DND-41 (cell line): ENCODE measurements around the gene GABBR2.

ENCODE experiments used
- ATAC-seq: fragments of 200-7000 bp; cut with Tn5 transposase; 3 replicates; pipeline ENCODE4 v1.9.1; 2021; ENCODE audit warnings: low read depth; ENCODE audit not compliant: insufficient read depth
- DNase-seq: peaks from one replicate; pipeline ENCODE4 v3.0.0-alpha.2; 2020
- H2AFZ ChIP-seq: 2 replicates; pipeline ENCODE4 v1.6.0; 2012; ENCODE audit warnings: low read depth, low read length
- H3K27ac ChIP-seq: 2 replicates; pipeline ENCODE4 v1.5.1; 2012; ENCODE audit warnings: low read length, inconsistent platforms
- H3K27me3 ChIP-seq: fragments of 200-600 bp; sonication (generic); 2 replicates; pipeline ENCODE4 v1.6.0; 2012; ENCODE audit warnings: low read length, mild to moderate bottlenecking, inconsistent platforms; ENCODE audit not compliant: insufficient read depth, poor library complexity
- H3K36me3 ChIP-seq: 2 replicates; pipeline ENCODE4 v1.5.1; 2012; ENCODE audit warnings: low read length, inconsistent platforms; ENCODE audit not compliant: insufficient read depth
- H3K4me1 ChIP-seq: 2 replicates; pipeline ENCODE4 v1.5.1; 2012; ENCODE audit warnings: mild to moderate bottlenecking, low read length; ENCODE audit not compliant: insufficient read depth
- H3K4me2 ChIP-seq: 2 replicates; pipeline ENCODE4 v1.6.0; 2012; ENCODE audit warnings: mild to moderate bottlenecking, moderate library complexity, low read length, inconsistent platforms; ENCODE audit not compliant: insufficient read depth
- H3K4me3 ChIP-seq, 2 experiments: fragments of 200-600 bp in 1 of 2; shearing (Covaris generic) in 1 of 2; 2 replicates each; pipeline ENCODE4 v1.5.1; 2012 to 2016; ENCODE audit warnings: inconsistent platforms in 2 of 2, low read length in 2 of 2, mild to moderate bottlenecking in 2 of 2, low read depth in 1 of 2, moderate library complexity in 1 of 2
- H3K79me2 ChIP-seq: 2 replicates; pipeline ENCODE4 v1.6.0; 2012; ENCODE audit warnings: low read length, inconsistent platforms; ENCODE audit not compliant: insufficient read depth
- H3K9ac ChIP-seq: 2 replicates; pipeline ENCODE4 v1.6.0; 2012; ENCODE audit warnings: low read depth, mild to moderate bottlenecking, inconsistent platforms, low read length, moderate library complexity
- H3K9me3 ChIP-seq: 2 replicates; pipeline ENCODE4 v1.5.1; 2012; ENCODE audit warnings: low read length, moderate library complexity, mild to moderate bottlenecking, inconsistent platforms; ENCODE audit not compliant: insufficient read depth, severe bottlenecking
- H4K20me1 ChIP-seq: 2 replicates; pipeline ENCODE4 v1.6.0; 2012; ENCODE audit warnings: low read length; ENCODE audit not compliant: insufficient read depth
- EZH2 ChIP-seq: IDR thresholded peaks from 3 replicates; pipeline ENCODE4 v1.6.1; 2012; ENCODE audit warnings: borderline replicate concordance, low read depth, mild to moderate bottlenecking, moderate library complexity, low read length, inconsistent platforms; ENCODE audit not compliant: severe bottlenecking
- TF ChIP-seq, protein P1 (sequence below): IDR thresholded peaks from 2 replicates; pipeline ENCODE4 v1.5.1; 2012; ENCODE audit warnings: borderline replicate concordance, low read length, moderate library complexity, mild to moderate bottlenecking; ENCODE audit not compliant: poor library complexity, severe bottlenecking; ENCODE audit errors: extremely low read depth

GABBR2 gene

DNA sequence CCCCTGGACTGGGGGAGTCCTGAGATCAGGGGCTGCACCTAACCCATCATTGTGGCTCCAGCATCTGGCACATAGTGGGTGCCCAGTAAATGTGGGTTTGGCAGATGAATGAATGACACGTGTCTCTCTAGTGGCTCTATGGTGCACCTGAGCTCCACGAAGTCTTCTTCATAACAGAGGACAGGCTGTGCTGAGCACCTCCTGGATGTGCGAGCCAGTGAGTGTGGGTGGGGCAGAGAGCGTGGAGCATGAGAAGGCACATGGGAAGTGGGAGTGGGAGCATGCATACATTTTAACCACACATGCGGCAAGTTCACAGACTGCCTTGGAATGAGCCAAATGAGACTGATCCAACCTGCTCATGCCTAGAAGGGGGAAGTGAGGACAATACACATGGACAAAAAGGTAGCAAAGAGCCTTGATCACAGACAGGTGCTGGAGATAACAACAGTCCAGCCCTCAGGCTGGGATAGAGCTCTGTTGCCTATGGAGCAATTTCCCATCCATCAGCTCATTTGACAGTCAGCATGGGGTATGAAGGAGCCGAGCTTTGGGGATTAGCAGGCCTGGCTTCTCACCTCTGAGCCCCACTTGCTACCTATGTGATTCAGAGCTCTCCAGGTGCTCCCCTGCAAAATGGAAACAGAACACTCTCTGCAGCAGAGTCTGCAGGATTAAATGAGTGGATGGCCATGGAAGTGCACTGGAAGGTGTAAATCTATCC lies 377.0 kb downstream of the GABBR2 start:
- Histone ChIP-seq H3K9ac (no peak overlapping the region), H3K27me3 (no peaks in the 10 kb centered on the region), H3K79me2 (no peaks in the 10 kb centered on the region), H2AFZ (no peak overlapping the region), H3K36me3 (no peaks in the 10 kb centered on the region), H3K9me3 (no peaks in the 10 kb centered on the region), H3K27ac (no peak overlapping the region), H3K4me3 (no peak overlapping the region), H3K4me2 (no peak overlapping the region), H4K20me1 (no peaks in the 10 kb centered on the region), H3K4me1 (no peaks in the 10 kb centered on the region)
- no peak for TF ChIP-seq EZH2
- TF ChIP-seq, protein P1, sequence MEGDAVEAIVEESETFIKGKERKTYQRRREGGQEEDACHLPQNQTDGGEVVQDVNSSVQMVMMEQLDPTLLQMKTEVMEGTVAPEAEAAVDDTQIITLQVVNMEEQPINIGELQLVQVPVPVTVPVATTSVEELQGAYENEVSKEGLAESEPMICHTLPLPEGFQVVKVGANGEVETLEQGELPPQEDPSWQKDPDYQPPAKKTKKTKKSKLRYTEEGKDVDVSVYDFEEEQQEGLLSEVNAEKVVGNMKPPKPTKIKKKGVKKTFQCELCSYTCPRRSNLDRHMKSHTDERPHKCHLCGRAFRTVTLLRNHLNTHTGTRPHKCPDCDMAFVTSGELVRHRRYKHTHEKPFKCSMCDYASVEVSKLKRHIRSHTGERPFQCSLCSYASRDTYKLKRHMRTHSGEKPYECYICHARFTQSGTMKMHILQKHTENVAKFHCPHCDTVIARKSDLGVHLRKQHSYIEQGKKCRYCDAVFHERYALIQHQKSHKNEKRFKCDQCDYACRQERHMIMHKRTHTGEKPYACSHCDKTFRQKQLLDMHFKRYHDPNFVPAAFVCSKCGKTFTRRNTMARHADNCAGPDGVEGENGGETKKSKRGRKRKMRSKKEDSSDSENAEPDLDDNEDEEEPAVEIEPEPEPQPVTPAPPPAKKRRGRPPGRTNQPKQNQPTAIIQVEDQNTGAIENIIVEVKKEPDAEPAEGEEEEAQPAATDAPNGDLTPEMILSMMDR, result no peak
- DNase-seq (no peak), ATAC-seq (no peak)

DNA sequence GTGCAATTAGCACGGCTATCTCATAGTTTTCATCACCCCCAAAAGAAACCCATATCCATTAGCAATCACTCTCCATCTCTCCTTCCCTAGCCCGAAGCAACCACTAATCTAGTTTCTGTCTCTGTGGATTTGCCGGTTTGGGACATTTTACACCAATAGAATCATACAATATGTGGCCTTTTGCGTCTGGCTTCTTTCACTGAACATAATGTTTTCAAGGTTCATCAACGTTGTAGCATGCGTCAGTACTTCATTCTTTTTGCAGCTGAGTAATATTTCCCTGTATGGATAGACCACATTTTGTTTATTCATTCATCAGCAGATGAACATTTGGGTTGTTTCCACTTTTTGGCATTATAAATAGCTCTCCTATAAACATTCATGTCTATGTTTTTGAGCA lies 377.9 kb downstream of the GABBR2 start:
- H3K9me3 ChIP-seq, result no peaks in the 10 kb centered on the region
- TF ChIP-seq, protein P1, result no peak
- no peak for TF ChIP-seq EZH2
- no peaks in the 10 kb centered on the region for H3K4me1 ChIP-seq
- H3K9ac ChIP-seq, result no peak overlapping the region
- no peak overlapping the region for H3K27ac ChIP-seq
- DNase-seq, result no peak
- no peak overlapping the region for H3K4me3 ChIP-seq
- H3K36me3 ChIP-seq, result no peaks in the 10 kb centered on the region
- H3K4me2 ChIP-seq, result no peak overlapping the region
- no peak for ATAC-seq
- H2AFZ ChIP-seq, result no peak overlapping the region
- no peaks in the 10 kb centered on the region for H3K79me2 ChIP-seq
- no peaks in the 10 kb centered on the region for H3K27me3 ChIP-seq
- no peaks in the 10 kb centered on the region for H4K20me1 ChIP-seq

DNA sequence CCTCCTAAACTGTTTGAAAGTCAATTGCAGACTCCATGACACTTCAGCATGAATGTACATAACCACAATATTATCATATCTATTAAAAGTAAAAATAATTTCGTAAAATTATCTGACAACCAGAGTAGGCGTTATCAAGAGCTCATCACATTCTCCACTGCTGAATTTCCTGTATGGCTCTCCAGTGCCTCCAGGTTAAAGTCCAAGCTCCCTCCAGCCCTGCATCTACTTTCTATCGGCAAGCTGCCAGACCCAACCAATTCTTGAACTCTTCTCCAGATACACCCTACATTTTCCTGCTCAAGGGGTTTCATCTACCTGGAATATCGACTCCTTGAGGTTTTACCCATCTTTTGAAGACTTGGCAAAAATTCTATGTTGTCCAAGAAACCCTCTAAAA lies 378.8 kb downstream of the GABBR2 start:
- H3K9ac ChIP-seq, result no peak overlapping the region
- no peaks in the 10 kb centered on the region for H3K79me2 ChIP-seq
- no peak overlapping the region for H3K27ac ChIP-seq
- TF ChIP-seq, protein P1, result no peak
- TF ChIP-seq EZH2, result no peak
- no peaks in the 10 kb centered on the region for H3K9me3 ChIP-seq
- no peak overlapping the region for H2AFZ ChIP-seq
- H4K20me1 ChIP-seq, result no peaks in the 10 kb centered on the region
- no peaks in the 10 kb centered on the region for H3K27me3 ChIP-seq
- H3K4me3 ChIP-seq, result no peak overlapping the region
- no peak for DNase-seq
- no peaks in the 10 kb centered on the region for H3K36me3 ChIP-seq
- H3K4me1 ChIP-seq, result no peaks in the 10 kb centered on the region
- no peak overlapping the region for H3K4me2 ChIP-seq
- no peak for ATAC-seq

DNA sequence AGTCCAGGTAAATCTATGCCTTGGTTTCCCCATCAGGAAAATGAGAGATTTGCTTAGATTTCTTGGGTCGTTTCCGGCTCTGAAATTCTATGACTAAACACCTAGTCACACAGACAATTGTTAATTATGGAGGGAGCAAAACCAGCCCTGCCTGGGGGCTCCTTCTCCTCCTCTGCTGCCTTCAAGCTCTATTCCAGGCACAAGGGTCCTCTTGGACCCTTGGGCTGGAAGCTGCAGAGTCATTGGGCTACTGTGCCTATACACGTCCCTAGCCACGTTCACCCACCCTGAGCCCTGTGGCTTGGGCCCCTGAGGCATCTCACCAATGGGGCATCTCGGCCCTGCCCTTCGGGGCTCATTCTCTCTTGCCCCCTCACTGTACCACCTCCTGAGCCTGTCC lies 379.5 kb downstream of the GABBR2 start:
- Histone ChIP-seq H3K27ac (no peak overlapping the region), H3K36me3 (no peaks in the 10 kb centered on the region), H4K20me1 (no peaks in the 10 kb centered on the region), H3K79me2 (no peaks in the 10 kb centered on the region), H3K4me3 (no peak overlapping the region), H2AFZ (no peak overlapping the region), H3K27me3 (no peaks in the 10 kb centered on the region), H3K4me1 (no peaks in the 10 kb centered on the region), H3K9me3 (no peaks in the 10 kb centered on the region), H3K4me2 (no peak overlapping the region), H3K9ac (no peak overlapping the region)
- DNase-seq, result no peak
- TF ChIP-seq, protein P1, result no peak
- TF ChIP-seq EZH2, result no peak
- no peak for ATAC-seq
